ENCODE data around the gene COQ8B.
"Not testable (repeated sequence)": the region's sequence is repeated elsewhere in the genome, so short reads cannot be mapped to it uniquely, and the experiment has no call there.

Gene COQ8B

GRCh38 chr19:40716482-40717324, at the start of gene COQ8B, which contains the start of gene ITPKC:
Gene COQ8B, minus strand, starts transcription at chr19:40716886. Its CDS starts 2,254 bp downstream, at chr19:40714632.
Gene ITPKC, plus strand, starts transcription at chr19:40717112. Its CDS starts 24 bp downstream, at chr19:40717136.
- FAIRE-seq = no peak

GRCh38 chr19:40766385-40766784, 49.7 kb upstream of the COQ8B start:
- not testable (repeated sequence) for FAIRE-seq

GRCh38 chr19:40763963-40764362, 47.3 kb upstream of the COQ8B start:
- no peak for FAIRE-seq

- no peak for FAIRE-seq
Observed at GRCh38 chr19:40763526-40763925, 46.8 kb upstream of the COQ8B start.

GRCh38 chr19:40762754-40763470, 46.2 kb upstream of the COQ8B start:
- no peak for FAIRE-seq

GRCh38 chr19:40759352-40759751, 42.7 kb upstream of the COQ8B start:
- no peak for FAIRE-seq

- FAIRE-seq = no peak
Observed at GRCh38 chr19:40758491-40758890, 41.8 kb upstream of the COQ8B start.

GRCh38 chr19:40756502-40757110, 39.9 kb upstream of the COQ8B start:
- no peak for FAIRE-seq

GRCh38 chr19:40755791-40756190, 39.1 kb upstream of the COQ8B start:
- no peak for FAIRE-seq

GRCh38 chr19:40755248-40755624, 38.5 kb upstream of the COQ8B start:
- no peak for FAIRE-seq

- FAIRE-seq = no peak
Observed at GRCh38 chr19:40754611-40755247, 38.0 kb upstream of the COQ8B start.

- no peak for FAIRE-seq
Observed at GRCh38 chr19:40752257-40752781, 35.6 kb upstream of the COQ8B start.

GRCh38 chr19:40750874-40751537, 34.3 kb upstream of the COQ8B start, which contains the start of gene SNRPA:
Gene SNRPA, plus strand, starts transcription at chr19:40751203. Its CDS starts 206 bp downstream, at chr19:40751409.
- FAIRE-seq = no peak

GRCh38 chr19:40750058-40750873, 33.6 kb upstream of the COQ8B start, which contains the start of gene ACTMAP:
Gene ACTMAP, minus strand, starts transcription at chr19:40750477. Its CDS starts 674 bp downstream, at chr19:40749803.
- peak; percentile 84 for FAIRE-seq

GRCh38 chr19:40747536-40747935, 30.9 kb upstream of the COQ8B start:
- no peak for FAIRE-seq

- no peak for FAIRE-seq
Observed at GRCh38 chr19:40745402-40745780, 28.7 kb upstream of the COQ8B start.

GRCh38 chr19:40744554-40745401, 28.1 kb upstream of the COQ8B start:
- no peak for FAIRE-seq

- no peak for FAIRE-seq
Observed at GRCh38 chr19:40743926-40744325, 27.2 kb upstream of the COQ8B start.

GRCh38 chr19:40742886-40743285, 26.2 kb upstream of the COQ8B start:
- no peak for FAIRE-seq

GRCh38 chr19:40742477-40742876, 25.8 kb upstream of the COQ8B start:
- FAIRE-seq = no peak

Measured in colon (tissue), 2 donors.